NCI-H1694 treated with DMSO at 0.1 percent for 48 hours (cell line): ENCODE results near the gene DOCK3.
"Not testable (repeated sequence)": the region's sequence is repeated elsewhere in the genome, so short reads cannot be mapped to it uniquely, and the experiment has no call there.

Source experiments
- DNase-seq: peaks from one replicate; lab custom pipeline; 2025; lab: John Stamatoyannopoulos, UW

DOCK3 gene

DNA sequence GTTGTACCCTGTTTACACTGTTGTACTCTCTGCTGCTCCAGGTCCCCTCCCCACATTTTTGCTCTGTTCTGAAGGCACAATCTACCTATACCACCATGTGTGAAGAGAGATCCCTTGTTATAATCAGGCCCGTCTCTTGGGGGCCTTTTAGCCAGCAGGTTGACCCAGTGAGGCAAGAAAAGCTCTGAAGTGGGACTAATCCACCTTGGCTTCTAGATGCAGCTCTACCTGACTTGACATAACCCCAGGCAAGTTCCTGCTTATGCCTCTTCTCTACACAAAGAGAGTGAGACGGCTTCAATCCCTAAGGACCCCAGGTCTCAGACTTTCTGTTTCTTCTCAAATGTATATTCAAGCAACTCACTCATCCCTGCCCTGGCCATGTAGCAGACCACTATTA is 653.5 kb downstream of the DOCK3 start:
- DNase-seq = no peak

DNA sequence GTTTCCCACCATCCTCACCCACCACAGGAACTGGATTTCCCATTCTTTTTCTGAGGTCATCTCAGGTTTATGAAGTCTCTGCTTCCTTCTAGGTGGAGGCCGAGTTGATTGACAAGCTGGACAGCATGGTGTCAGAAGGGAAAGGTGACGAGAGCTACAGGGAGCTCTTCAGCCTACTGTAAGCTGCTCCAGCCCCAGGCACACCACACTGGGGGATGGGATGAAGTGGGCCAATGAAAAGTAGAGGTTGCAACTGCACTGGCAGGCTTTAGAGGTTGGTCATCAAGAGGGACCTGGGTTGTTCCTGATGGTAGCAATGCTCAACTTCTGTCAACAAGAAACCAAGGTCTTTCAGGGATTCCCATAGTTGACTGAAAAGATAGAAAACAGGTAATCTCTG is 655.3 kb downstream of the DOCK3 start:
- DNase-seq = no peak

DNA sequence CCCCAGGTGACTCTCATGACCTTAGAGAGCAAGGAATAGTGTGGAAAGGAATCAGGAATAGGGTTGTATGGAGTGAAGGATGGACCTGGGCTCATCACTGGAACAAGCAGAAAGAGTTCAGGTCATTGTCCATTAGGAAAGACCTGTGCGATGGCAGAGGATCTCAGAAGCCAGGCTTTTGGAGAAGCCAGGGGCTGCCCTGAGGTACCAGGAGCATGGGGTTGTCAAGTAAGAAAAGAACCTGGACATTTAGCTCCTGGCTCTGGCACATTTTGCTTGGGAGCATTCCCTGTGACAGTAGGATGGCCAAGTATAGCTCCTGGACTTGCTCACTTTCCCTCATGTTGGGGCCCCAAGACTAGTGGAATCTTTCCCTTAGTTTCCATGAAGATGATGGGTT is 657.4 kb downstream of the DOCK3 start:
- DNase-seq = no peak

DNA sequence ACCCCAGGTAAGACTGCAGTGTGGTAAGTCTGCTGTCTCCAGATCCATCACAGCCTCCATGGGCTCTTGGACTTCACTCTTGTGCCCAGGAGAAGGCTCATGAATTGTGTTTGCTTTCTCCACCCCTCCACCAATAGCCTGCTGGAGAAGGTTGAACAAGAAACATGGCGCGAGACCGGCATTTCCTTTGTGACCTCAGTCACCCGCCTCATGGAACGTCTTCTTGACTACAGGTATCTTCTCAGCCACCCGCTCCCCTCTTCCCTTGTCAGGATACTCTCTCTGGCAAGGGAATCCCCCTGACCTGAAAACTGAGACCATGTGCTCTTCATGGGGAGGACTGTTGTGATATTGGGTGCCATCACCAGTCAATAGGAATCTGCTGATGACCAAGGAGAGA is 658.3 kb downstream of the DOCK3 start:
- no peak for DNase-seq

DNA sequence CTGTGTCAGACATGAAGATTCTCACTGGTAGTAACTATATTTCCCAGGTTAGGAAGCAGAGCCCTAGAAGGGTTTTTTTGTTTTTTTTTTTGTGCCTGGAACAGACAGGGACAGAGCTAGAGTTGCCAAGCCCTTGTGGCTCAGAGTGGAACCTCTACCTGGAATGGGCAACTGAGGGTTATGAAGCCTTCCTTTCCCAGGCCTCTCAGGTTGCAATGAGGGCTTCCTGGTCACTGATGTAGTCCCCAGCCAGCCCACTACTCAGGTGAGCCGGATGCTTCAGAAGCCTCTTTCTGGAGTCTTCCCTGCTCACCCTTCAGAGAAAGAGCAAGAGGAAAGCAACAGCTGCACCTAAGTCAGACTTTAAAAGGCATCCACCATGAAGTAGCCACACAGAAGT is 661.5 kb downstream of the DOCK3 start:
- DNase-seq = no peak

DNA sequence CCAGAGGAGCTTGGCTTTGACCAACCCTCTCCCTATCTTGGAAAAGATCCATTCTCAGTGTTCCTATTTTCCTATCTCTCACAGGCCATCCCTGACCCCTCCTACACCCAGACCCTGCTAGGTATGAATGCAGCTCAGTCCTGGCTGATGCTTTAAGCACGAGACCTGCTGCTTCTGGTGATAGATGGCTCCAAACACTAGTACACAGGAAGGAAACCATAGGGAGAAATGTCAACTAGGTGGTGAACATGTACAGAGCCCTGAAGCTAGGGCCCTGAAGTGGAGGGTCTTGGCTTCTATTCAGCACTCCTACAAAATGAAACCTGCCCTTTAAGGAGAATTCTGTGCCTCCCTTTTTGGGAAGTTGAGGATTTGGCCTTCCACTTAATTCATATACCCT is 662.9 kb downstream of the DOCK3 start:
- no peak for DNase-seq

DNA sequence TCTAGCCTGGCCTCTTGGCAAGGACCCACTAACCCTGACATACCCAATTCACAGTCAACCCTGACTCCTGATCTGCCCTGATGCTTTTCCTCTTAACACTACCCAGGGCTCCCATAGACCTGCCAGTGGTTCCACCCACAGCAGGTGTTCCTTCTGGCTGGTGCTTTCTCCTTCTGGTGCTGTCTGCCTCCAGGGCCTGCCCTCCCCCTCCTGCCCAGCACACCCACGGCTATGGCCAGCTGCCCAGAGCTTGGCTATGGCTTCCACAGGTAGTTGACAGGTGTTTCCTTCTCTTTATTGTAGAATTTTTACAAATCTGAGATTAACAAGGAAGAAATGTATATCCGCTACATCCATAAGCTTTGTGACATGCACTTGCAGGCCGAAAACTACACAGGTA is 663.9 kb downstream of the DOCK3 start:
- DNase-seq = no peak

DNA sequence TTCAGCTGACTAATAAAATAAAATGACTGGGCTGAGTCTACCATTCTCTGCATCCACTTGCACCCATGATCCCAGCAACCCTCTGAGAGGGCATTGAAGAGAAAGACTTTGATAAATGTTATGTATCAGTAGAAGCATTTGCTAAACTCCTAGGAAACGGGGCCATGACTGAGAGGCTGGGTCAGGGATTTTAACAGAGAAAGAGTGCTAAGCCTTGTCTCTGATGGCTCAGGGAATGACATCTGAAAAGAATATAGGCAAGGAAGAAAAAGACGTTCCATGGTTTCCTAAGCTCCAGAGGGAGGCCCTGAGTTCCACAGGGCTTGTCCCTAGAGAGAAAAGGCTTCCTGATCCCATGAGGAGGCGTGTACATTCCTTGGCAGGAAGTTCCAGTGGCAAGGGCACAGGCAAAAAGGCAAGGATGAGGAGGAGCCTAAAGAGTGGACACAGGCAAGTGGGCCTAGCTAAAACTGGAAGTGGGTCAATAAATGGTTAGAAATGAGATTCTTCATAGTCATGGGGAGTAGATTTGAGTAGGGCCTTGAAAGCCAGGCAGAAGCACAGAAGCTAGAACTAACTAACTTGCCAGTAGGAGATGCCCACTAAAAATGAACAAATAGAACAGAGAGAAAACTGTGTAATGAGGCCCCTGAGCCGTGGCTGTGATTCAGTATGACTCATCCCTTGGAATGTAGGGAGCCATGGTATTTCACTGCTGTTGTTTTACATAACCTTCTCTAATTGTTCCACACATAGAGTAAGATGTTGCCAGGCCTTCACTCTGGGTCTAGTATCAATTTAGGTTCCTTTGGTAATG is 665.5 kb downstream of the DOCK3 start:
- no peak for DNase-seq

DNA sequence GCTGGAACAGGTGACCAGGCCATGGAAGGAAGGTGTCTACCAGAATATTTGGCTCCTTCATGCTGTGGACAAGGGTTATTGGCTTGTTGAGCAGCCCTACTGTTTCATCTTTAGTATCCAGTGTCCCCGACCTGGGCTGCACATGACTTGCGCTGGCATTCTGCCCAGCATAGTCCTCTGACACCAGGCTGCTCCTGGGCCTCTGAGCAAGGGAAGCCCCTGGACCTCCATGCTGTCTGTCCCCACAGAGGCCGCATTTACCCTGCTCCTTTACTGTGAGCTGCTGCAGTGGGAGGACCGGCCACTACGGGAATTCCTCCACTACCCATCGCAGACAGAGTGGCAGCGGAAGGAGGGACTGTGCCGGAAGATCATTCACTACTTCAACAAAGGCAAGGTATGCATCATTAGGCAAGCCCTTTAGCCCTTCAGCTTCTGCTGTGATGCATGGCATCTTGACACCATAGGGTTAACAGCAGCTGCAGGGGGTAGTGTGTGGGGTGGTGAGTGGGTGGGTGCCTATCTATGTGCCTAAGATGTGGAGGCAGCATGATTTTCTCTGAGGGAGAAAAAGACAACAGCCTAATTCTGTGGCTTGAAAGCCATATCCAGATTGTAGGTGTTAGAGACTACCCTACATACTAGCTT is 666.4 kb downstream of the DOCK3 start:
- no peak for DNase-seq

DNA sequence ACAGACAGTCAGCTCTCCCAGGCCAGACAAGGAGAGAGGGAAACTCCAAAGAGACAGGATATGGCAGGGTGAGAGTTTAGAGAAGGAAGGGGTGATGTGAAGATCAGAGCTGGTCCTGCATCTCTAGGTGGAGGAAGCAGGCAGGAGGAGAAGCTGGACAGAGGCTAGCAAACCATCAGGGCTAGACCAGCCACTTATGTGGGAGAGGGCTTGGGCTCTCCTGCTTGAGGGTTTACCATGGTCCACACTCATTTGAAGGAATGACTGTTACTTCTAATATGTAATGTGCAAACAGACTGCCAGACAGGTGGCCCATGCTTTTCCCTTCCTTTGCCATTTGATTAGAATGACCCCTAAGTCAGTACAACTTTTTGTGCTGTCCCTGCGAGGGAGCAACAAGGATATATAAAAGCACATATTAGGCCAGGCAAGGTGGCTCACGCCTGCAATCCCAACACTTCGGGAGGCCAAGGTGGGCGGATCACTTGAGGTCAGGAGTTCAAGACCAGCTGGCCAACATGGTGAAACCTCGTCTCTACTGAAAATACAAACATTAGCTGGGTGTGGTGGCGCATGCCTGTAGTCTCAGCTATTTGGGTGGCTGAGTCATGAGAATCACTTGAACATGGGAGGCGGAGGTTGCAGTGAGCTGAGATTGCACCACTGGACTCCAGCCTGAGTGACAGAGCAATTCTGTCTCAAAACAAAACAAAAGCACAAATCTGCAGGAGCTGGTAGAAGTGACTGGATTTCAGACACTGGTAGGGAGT is 669.4 kb downstream of the DOCK3 start:
- DNase-seq = no peak

DNA sequence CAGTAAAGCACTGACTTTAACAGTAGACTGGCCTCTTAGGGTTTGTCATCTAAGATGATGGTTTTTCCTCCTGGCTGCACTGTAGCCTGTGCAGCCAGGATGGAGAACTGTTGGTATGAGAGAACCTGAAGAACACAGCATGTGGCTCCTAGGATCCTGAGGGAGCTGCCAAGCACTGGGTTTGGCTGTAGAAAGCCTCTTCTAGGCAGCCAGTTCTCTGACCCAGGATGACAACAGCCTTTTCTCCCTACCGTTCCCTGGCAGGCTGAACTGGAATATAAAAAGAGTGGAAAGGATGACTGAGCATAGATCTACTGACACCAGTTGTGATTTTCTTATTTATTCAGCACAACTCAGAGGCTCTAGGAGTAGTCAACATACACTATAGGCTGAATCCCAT is 676.0 kb downstream of the DOCK3 start:
- no peak for DNase-seq

DNA sequence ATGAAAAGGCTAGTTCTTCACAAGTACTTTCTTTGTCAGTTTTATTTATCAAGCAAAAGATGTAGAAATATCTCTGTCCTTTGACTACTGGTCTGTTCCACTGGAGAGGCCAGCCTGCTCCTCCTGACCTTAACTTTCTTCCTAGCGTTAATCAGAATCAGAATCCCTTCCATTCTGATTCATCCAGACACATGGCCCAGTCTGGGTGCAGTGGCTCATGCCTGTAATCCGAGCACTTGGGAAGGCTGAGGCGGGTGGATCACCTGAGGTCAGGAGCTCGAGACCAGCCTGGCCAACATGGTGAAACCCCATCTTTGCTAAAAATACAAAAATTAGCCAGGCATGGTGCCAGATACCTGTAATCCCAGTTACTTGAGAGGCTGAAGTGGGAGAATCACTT is 678.4 kb downstream of the DOCK3 start:
- no peak for DNase-seq

DNA sequence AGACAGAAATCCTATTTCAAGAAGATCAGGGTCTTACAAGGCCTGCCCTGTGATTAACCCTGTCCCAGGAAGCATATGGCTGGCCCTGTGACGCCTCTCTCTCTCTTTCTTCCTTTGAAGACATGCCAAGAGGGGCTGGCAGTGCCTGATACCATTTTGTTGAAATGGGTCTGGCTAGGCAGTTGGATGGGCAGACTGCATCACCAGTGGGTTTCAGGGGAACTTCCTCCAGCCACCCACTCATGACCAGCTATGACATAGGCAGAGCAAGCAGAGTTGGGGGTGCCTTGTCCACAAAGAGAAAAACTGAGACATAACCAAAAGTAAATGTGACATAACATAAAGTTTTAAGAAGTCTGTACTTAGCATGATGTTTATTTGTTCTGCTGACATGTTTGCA is 679.0 kb downstream of the DOCK3 start:
- no peak for DNase-seq

DNA sequence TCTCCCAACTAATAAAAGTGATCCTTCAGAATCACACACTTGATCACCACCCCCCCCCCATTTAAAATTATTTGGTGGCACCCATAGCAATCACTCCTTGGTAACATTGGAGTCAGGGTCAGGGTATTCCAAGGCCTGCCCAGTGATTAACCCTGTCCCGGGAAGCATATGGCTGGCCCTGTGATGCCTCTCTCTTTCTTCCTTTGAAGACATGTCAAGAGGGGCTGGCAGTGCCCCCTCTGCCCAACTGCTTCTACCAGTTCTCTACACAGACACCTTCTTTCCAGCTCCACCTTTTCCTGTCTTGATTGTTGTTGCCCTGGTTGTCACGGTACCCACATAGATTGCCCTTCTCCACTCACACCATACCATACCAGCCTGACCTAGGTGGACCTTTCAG is 679.4 kb downstream of the DOCK3 start:
- DNase-seq = no peak

DNA sequence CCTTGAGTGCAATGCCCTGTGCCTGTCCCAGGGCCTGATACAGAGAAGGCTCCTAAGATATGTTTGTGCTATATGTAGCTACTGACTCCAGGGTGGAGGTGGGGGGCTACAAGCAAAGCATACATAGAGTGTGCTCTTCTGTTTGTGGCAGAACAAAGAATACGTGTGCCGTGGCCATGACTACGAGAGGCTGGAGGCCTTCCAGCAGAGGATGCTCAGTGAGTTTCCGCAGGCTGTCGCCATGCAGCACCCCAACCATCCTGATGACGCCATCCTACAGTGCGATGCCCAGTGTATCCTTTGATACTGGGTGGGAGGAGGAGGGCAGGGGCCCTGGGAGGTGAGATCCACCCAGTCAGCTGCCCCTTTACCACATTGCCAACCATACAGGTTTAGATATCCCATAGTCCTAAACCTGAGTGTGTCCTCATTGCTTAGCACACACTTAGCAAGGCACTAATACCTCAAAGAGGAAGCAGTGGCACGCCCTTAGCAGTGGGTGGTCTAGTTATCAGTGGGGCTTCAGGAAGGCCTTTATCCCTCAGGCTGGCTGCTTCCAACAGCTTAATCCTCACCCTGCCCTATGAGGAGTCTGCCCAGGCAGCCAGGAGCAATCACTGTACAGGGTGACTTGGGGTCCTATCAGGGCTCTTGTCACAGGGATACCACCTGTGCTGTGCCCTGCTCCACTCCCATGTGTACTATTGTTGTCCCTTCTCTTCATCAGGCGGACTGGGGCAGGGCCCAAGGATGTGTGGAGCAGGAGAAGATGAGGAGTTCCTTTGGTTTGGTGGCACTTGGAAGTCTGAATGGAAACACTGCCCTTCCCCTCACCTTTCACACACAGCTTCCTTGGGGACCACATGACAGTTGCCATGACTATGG is 680.2 kb downstream of the DOCK3 start:
- DNase-seq = no peak

DNA sequence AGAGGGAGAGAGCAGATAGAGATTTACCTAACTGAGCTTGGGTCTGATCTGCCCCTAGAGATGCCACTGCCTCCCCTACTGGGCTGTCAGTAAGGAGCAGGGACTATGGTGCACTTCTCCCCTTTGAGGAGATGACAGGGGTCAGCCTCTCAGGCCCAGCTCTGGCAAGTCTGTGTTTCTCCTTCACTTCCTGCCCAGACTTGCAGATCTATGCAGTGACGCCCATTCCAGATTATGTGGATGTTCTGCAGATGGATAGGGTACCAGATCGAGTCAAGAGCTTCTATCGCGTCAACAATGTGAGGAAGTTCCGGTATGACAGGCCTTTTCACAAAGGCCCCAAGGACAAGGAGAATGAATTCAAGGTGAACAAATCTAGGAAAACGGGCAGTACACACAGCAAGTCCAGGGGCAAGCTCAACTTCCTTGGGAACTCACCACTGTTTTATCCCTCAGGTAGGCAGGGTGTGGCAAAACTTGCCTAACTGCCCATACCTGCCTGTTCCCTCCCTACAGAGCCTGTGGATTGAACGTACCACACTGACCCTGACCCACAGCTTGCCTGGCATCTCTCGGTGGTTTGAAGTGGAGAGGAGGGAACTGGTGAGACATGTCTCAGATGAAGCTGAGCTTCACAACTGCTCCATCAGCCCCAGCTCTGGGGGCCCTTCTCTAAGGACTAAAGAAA is 681.3 kb downstream of the DOCK3 start:
- no peak for DNase-seq

DNA sequence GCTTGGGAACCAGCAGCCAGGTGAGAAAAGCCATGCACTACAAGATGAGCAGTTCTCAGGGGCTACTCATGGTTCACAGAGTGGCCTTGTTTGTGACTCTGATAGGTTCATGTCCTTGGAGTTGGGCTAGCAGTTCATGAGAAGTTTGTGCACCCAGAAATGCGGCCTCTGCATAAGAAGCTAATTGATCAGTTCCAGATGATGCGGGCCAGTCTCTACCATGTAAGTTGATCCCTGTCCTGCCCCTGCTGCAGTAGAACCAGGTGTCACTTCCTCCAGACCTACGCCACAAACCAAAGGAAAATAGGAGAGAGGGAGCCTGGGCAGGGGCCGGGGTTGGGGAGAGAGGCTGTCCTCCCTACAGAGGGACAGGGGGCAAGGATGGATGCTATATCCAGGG is 683.1 kb downstream of the DOCK3 start:
- no peak for DNase-seq

DNA sequence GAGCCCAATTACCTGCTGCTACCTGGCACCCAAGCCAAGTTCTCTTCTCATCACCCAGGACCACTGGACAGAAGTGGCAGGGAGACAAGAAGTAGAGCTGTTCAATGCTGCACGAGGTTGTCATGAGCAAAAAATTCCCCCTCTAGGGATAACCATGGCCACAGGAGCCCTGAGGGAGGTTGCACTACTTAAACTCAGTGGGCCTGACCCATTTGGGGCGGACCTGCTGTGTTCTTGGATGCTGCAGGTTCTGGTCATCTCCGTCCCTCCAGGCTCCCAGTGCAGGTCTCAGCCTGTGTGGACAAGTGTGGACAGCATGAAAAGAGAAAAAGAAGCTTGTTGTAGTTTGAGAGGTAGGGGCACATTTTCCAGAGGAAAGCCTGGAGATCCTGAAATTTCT is 684.3 kb downstream of the DOCK3 start:
- no peak for DNase-seq

DNA sequence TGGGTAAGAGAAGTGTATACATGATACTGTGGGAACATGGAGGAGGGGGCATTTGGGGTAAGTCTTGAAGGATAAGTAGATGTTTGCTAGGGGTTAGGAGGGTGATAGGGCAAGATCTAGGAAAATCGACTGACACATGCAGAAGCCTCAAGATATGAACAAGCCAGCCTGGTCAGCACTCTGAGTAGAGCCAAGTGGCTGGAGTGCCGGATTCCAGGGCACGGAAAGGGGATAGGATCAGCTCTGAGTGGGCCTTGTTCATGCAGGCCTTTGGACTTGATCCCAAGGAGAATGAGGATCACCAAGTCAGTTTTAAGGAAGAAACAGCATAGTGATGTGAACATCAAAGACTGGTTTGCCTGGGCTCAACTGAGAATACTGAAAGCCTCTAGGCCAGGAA is 686.1 kb downstream of the DOCK3 start:
- no peak for DNase-seq

DNA sequence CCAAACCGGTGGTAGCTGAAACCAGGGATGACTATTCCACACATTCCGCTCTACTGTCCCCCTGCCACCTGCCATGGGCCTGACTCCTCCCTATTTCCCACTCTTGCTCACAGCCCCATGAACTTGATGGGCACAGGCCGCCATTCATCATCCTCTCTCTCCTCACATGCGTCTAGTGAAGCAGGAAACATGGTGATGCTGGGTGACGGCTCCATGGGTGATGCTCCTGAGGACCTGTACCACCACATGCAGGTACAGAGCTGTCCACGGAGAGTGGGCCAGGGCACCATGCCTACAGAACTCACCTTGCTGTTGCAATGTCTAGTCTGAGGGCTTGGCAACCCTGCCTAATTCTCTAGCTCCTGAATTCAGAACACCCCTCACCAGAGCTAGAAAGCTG is 687.0 kb downstream of the DOCK3 start:
- DNase-seq = no peak

DNA sequence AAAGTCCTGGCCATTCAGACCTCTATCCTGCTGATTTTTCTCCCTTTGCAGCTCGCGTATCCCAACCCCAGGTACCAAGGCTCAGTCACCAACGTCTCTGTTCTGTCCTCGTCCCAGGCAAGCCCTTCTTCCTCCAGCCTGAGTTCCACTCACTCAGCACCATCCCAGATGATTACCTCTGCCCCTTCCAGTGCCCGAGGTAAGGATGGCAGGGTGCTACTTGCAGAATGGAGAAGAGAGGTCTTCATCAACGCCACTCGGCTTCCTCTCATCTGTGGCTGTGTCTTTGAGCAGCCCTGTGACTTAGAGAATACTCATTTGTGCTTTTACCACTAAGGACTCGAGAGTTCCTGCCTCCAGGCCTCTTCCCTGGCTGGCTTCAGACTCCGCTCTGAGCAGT is 687.7 kb downstream of the DOCK3 start:
- no peak for DNase-seq

DNA sequence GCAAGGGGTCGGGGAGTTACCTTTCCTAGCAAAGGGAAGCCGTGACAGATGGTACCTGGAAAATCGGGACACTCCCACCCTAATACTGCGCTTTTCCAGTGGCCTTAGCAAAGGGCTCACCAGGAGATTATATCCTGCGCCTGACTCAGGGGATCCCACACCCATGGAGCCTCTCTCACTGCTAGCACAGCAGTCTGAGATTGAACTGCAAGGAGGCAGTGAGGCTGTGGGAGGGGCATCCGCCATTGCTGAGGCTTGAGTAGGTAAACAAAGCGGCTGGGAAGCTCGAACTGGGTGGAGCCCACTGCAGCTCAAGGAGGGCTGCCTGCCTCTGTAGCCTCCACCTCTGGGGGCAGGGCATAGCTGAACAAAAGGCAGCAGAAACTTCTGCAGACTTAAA is 693.5 kb downstream of the DOCK3 start:
- DNase-seq = not testable (repeated sequence)
